DOHH2 (cell line): ENCODE measurements around the gene OR52D1.

Source experiments
- CTCF ChIP-seq: fragments of 200-600 bp; sonication (generic); IDR thresholded peaks from one replicate; pipeline ENCODE4 v1.5.1; 2014; ENCODE audit warnings: antibody characterized with exemption, mild to moderate bottlenecking, low read depth, low read length; ENCODE audit not compliant: poor library complexity, severe bottlenecking
- EZH2phosphoT487 ChIP-seq: fragments of 200-600 bp; sonication (generic); IDR thresholded peaks from 2 replicates; pipeline ENCODE4 v1.6.1; 2017; ENCODE audit warnings: borderline replicate concordance, mild to moderate bottlenecking, antibody characterized with exemption, low read length, moderate library complexity, mixed read lengths

- TF ChIP-seq CTCF (no peak), EZH2phosphoT487 (no peak)
These were observed 20.1 kb downstream of the OR52D1 start for GRCh38 chr11:5508605-5509004.
